ENCODE measurements around the gene XYLB.
A peak's percentile ranks its signal among the peaks of the same experiment; 100 is the strongest.

Gene XYLB

DNA sequence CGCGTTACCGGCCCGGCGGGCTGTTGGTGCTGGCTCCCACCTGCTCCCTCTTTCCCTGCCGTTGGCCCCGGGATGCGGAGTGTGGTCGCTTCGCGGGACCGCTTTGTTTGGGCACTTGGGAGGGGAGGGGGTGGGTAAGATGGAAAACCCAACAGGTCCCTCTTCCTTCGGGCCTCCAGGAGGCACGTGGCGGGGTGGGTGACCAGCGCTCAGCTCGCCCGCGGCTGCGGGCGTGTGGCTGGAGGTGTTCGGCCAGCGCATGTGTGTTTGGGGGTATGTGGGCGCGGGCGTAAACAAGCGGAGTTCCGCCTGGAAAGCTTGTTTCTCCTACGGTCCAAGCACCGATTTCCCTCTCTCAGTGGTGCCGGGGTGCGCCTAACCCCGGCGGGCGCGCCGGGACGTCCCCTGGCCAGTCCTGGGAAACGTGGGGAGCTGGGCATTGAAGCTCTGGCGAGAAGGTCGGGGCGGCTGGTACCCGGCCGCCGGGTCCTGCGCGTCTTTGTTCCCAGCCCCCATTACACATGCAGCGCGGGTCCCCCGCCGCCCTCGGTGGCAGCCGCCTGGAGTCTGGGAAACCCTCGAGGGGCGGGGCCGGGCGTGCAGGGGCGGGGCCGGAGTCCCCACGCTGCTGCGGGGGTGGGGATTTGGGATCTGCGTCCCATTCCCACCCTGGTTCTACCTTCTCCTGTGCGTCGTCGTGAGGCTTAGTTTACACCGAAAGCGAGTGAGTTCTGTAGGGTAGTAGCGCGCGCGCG, 108.5 kb downstream of the XYLB start:
- peak; percentile 24 for DNase-seq (ENCODE audit: low read depth)

GRCh38 chr3:38455639-38456430, 109.2 kb downstream of the XYLB start:
- no peak for DNase-seq (ENCODE audit: low read depth)

DNA sequence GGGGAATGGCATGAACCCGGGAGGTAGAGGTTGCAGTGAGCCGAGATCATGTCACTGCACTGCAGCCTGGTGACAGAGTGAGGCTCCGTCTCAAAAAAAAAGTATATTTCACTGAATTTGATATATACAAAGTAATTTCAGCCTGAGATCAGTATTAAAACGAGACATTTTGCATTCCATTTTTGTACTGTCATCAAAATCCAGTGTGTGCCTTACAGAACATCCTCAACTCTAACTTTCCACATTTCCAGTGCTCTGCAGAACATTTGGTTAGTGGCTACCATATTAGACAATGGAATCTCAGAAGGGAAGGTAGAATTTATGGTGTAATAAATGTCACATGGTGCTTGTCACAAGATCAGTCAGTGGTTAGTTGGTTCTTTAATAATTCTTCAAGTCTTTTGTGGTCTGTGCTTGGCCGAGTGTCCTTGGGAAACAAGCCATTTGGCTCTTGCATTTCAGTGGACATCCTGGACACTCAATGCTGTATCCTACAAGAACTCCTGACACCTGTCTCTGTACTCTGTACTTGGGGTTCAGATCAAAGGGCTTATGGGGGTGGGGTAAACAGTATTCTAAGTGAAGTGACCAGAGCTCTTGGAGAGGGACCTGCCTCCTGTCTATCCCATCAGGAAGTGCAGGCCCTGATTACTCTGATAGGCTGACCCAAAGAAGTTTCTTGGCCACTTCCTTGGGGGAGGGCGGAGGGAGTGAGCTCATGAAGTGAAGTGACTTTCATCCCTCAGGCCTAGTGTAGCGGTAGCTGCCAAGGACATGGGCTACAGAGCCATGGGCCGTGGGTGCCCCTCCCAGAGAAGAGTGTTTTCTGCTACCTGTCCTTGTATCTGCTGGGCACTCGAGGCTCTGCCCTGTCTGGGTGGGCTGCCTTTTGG, 110.8 kb downstream of the XYLB start:
- no peak for DNase-seq (ENCODE audit: low read depth)

GRCh38 chr3:38458796-38459498, 112.4 kb downstream of the XYLB start:
- DNase-seq (ENCODE audit: low read depth): no peak

DNA sequence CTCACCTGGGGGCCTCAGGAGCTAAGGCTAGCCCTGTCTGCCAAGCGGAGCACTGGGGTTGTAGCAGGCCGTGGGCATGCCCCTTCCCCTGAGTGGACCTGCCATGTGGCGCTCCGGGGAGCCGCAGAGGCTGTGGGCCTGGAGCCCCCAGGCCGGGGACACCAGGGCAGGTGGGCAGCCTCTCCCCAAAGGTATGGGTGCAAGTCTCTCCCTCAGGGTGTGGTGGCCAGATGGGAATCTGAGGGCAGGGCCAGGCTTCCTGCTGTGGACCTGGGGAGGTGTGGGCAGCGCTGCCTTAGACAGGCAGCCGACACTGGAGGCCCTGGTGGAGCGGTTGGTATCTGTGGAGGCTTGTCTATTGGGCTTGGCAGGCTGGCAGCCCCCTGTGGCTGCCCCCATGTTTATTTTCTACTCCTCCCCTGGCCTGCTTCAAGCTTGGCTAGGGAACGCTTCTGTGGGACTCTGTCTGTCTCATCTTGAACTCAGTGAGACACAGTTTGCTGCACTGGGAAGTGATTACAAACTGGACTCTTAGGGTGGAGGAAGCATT, 113.0 kb downstream of the XYLB start:
- no peak for DNase-seq (ENCODE audit: low read depth)

- no peak for DNase-seq (ENCODE audit: low read depth)
Measured at GRCh38 chr3:38460377-38461270, 114.0 kb downstream of the XYLB start.

All from stimulated activated CD8-positive, alpha-beta memory T cell treated with anti-CD3 and anti-CD28 coated beads, Interleukin-4, amount 100 ng/mL, for 24 hours (primary cell).